ENCODE results near the gene AFMID. TPM values are rescaled to one million over a fixed set of nuclear protein-coding genes. Genes with fewer than 3 reads are reported as not detected.

The AFMID gene
- total and polyA plus RNA-seq, 2 donors from 2014 or later, result 63.9 to 118 TPM

- H3K4me1 ChIP-seq (ENCODE audit: control insufficient read depth in 2 of 3, insufficient read depth in 2 of 3, low read depth in 1 of 3, low read length in 3 of 3), result peaks cover 0 to 46% (median 40%) of the 10 kb centered on the region in 3 donors
- H3K36me3 ChIP-seq (ENCODE audit: control insufficient read depth in 2 of 3, insufficient read depth in 3 of 3, low read length in 3 of 3), result peaks cover 0 to 3% (median 0%) of the 10 kb centered on the region in 3 donors
- no peaks in the 10 kb centered on the region for H3K9me3 ChIP-seq (ENCODE audit: control insufficient read depth in 2 of 3, insufficient read depth in 1 of 3, low read length in 3 of 3)
- FAIRE-seq (no peak), DNase-seq (peak in 2 of 5 donors; percentile 66 to 87)
- no peaks in the 10 kb centered on the region for H3K27me3 ChIP-seq (ENCODE audit: control insufficient read depth, insufficient read depth, low read length)
- H3K27ac ChIP-seq (ENCODE audit: low read depth in 2 of 2, low read length in 2 of 2), result peak overlapping the region; percentile 2 to 20
- H3K4me3 ChIP-seq (ENCODE audit: low read length in 3 of 3), result no peak overlapping the region
- H3K9ac ChIP-seq (ENCODE audit: low read length in 3 of 3), result no peak overlapping the region
- TF ChIP-seq CTCF (IDR thresholded peaks at IDR 0.05; ENCODE audit: borderline replicate concordance, extremely low read depth, insufficient read depth), result no peak
- intact Hi-C loops (cut with DNase I), result loop anchor here (10.0 kb wide), 1 partner anchor 58 kb away; no protein-coding TSS in a partner anchor
Measured at GRCh38 chr17:78172249-78173051, 14.7 kb upstream of the AFMID start.

GRCh38 chr17:78173097-78173715 is 14.0 kb upstream of the AFMID start:
- H3K27ac ChIP-seq (ENCODE audit: low read depth in 2 of 2, low read length in 2 of 2), result peak overlapping the region; percentile 2 to 20
- TF ChIP-seq CTCF (IDR thresholded peaks at IDR 0.05; ENCODE audit: borderline replicate concordance, extremely low read depth, insufficient read depth), result no peak
- H3K27me3 ChIP-seq (ENCODE audit: control insufficient read depth, insufficient read depth, low read length), result no peaks in the 10 kb centered on the region
- H3K4me1 ChIP-seq (ENCODE audit: control insufficient read depth in 2 of 3, insufficient read depth in 2 of 3, low read depth in 1 of 3, low read length in 3 of 3), result peaks cover 0 to 42% (median 40%) of the 10 kb centered on the region in 3 donors
- no peak overlapping the region for H3K4me3 ChIP-seq (ENCODE audit: low read length in 3 of 3)
- FAIRE-seq (no peak), DNase-seq (no peak)
- H3K36me3 ChIP-seq (ENCODE audit: control insufficient read depth in 2 of 3, insufficient read depth in 3 of 3, low read length in 3 of 3), result peaks cover 0 to 3% (median 0%) of the 10 kb centered on the region in 3 donors
- intact Hi-C loops (cut with DNase I), result loop anchor here (10.0 kb wide), 1 partner anchor 58 kb away; no protein-coding TSS in a partner anchor
- no peak overlapping the region for H3K9ac ChIP-seq (ENCODE audit: low read length in 3 of 3)
- H3K9me3 ChIP-seq (ENCODE audit: control insufficient read depth in 2 of 3, insufficient read depth in 1 of 3, low read length in 3 of 3), result no peaks in the 10 kb centered on the region

GRCh38 chr17:78174346-78174869 is 12.8 kb upstream of the AFMID start:
- intact Hi-C loops (cut with DNase I), result loop anchor here (10.0 kb wide), 1 partner anchor 60 kb away; no protein-coding TSS in a partner anchor
- Histone ChIP-seq H3K4me3 (ENCODE audit: low read length in 3 of 3) (no peak overlapping the region), H3K36me3 (ENCODE audit: control insufficient read depth in 2 of 3, insufficient read depth in 3 of 3, low read length in 3 of 3) (peaks cover 0 to 3% (median 0%) of the 10 kb centered on the region in 3 donors), H3K27me3 (ENCODE audit: control insufficient read depth, insufficient read depth, low read length) (no peaks in the 10 kb centered on the region), H3K9me3 (ENCODE audit: control insufficient read depth in 2 of 3, insufficient read depth in 1 of 3, low read length in 3 of 3) (no peaks in the 10 kb centered on the region), H3K27ac (ENCODE audit: low read depth in 2 of 2, low read length in 2 of 2) (peak overlapping the region; percentile 85 to 87), H3K9ac (ENCODE audit: low read length in 3 of 3) (no peak overlapping the region), H3K4me1 (ENCODE audit: control insufficient read depth in 2 of 3, insufficient read depth in 2 of 3, low read depth in 1 of 3, low read length in 3 of 3) (peaks cover 0 to 47% (median 40%) of the 10 kb centered on the region in 3 donors)
- peak; percentile 77 for TF ChIP-seq CTCF (IDR thresholded peaks at IDR 0.05; ENCODE audit: borderline replicate concordance, extremely low read depth, insufficient read depth)
- DNase-seq (peak in 1 of 5 donors; percentile 96), FAIRE-seq (no peak)
